Adipose tissue (tissue), 3 donors: ENCODE results near the gene SURF2. TPM values are rescaled to one million over a fixed set of nuclear protein-coding genes. Genes with fewer than 3 reads are reported as not detected.
"Not testable (repeated sequence)": the region's sequence is repeated elsewhere in the genome, so short reads cannot be mapped to it uniquely, and the experiment has no call there.

Experiments used
- H3K27ac ChIP-seq: one replicate; pipeline ENCODE4 v1.5.1; 2013; ENCODE audit warnings: low read depth, low read length
- WGBS, 3 donors: extraction: QIAGEN DNeasy Blood & Tissue Kit; methylation state at CpG; one replicate each; pipeline ENCODE4 v1.1.7; 2013; 5-methylcytosine and 5-hydroxymethylcytosine counted together
- polyA plus RNA-seq, 3 donors: library from polyadenylated mRNA; stranded (reverse); fragments of 200-250 nt; gene quantifications; one replicate each; pipeline ENCODE4 v1.2.3, GENCODE V29; 2013
- donor health status: healthy with polysubstance abuse.
- donor health status: Bipolar disorder and iron deficiency.
- donor health status: healthy.

Gene SURF2
- polyA plus RNA-seq, 3 donors = 21.9 to 32.1 (median 27.8) TPM

- H3K27ac ChIP-seq = no peak overlapping the region
- WGBS, 3 donors = 81 to 83% (median 83%) methylated on average over 13 of the region's 13 CpGs
These were observed 30.0 kb downstream of the SURF2 start for GRCh38 chr9:133386338-133386737.

GRCh38 chr9:133387680-133388079, 31.3 kb downstream of the SURF2 start:
- 81 to 90% (median 85%) methylated on average over 9 of the region's 9 CpGs for WGBS, 3 donors

GRCh38 chr9:133389025-133389557, 32.7 kb downstream of the SURF2 start:
- H3K27ac ChIP-seq = no peak overlapping the region
- WGBS, 3 donors = 96% methylated on average over 12 of the region's 12 CpGs

More at GRCh38 chr9:133387680-133388079, 31.3 kb downstream of the SURF2 start:
- no peak overlapping the region for H3K27ac ChIP-seq

GRCh38 chr9:133389562-133389961, 33.2 kb downstream of the SURF2 start:
- WGBS, 3 donors = 84 to 85% (median 85%) methylated on average over 13 of the region's 13 CpGs
- H3K27ac ChIP-seq = no peak overlapping the region

- no peak overlapping the region for H3K27ac ChIP-seq
- WGBS, 3 donors = 79 to 87% (median 82%) methylated on average over 7 of the region's 7 CpGs
These were observed 34.4 kb downstream of the SURF2 start for GRCh38 chr9:133390713-133391112.

GRCh38 chr9:133391449-133391848, 35.1 kb downstream of the SURF2 start:
- H3K27ac ChIP-seq = not testable (repeated sequence)
- 36 to 55% (median 45%) methylated on average over 2 to 3 of the region's 4 CpGs for WGBS, 3 donors

- WGBS, 3 donors = 94 to 98% (median 97%) methylated on average over 3 of the region's 3 CpGs
- not testable (repeated sequence) for H3K27ac ChIP-seq
These were observed 36.0 kb downstream of the SURF2 start for GRCh38 chr9:133392308-133392707.

GRCh38 chr9:133393399-133393798, 37.0 kb downstream of the SURF2 start:
- H3K27ac ChIP-seq = no peak overlapping the region
- WGBS, 3 donors = 85 to 95% (median 95%) methylated on average over 3 of the region's 3 CpGs

GRCh38 chr9:133394687-133395271, 38.4 kb downstream of the SURF2 start:
- WGBS, 3 donors = 15 to 32% (median 27%) methylated on average over 8 of the region's 8 CpGs
- H3K27ac ChIP-seq = no peak overlapping the region

- no peak overlapping the region for H3K27ac ChIP-seq
- WGBS, 3 donors = 18 to 29% (median 29%) methylated on average over 14 of the region's 14 CpGs
These were observed 40.6 kb downstream of the SURF2 start for GRCh38 chr9:133396952-133397351.

GRCh38 chr9:133397370-133397769, 41.0 kb downstream of the SURF2 start:
- H3K27ac ChIP-seq = no peak overlapping the region
- WGBS, 3 donors = 68 to 76% (median 74%) methylated on average over 6 of the region's 6 CpGs

- 62 to 69% (median 65%) methylated on average over 9 of the region's 9 CpGs for WGBS, 3 donors
- H3K27ac ChIP-seq = no peak overlapping the region
These were observed 41.5 kb downstream of the SURF2 start for GRCh38 chr9:133397895-133398294.

- H3K27ac ChIP-seq = no peak overlapping the region
- 87 to 92% (median 91%) methylated on average over 12 of the region's 12 CpGs for WGBS, 3 donors
These were observed 43.9 kb downstream of the SURF2 start for GRCh38 chr9:133400292-133400691.

GRCh38 chr9:133401588-133401987, 45.2 kb downstream of the SURF2 start:
- H3K27ac ChIP-seq = no peak overlapping the region
- 82 to 89% (median 85%) methylated on average over 6 of the region's 6 CpGs for WGBS, 3 donors

- H3K27ac ChIP-seq = no peak overlapping the region
- WGBS, 3 donors = 66 to 74% (median 74%) methylated on average over 7 of the region's 7 CpGs
These were observed 46.3 kb downstream of the SURF2 start for GRCh38 chr9:133402689-133403088.

- no peak overlapping the region for H3K27ac ChIP-seq
- WGBS, 3 donors = 68 to 86% (median 80%) methylated on average over 16 of the region's 16 CpGs
These were observed 47.6 kb downstream of the SURF2 start for GRCh38 chr9:133403766-133404453.

GRCh38 chr9:133404454-133405002, 48.2 kb downstream of the SURF2 start:
- no peak overlapping the region for H3K27ac ChIP-seq
- 90 to 93% (median 92%) methylated on average over 11 to 12 of the region's 12 CpGs for WGBS, 3 donors

- WGBS, 3 donors = 61 to 76% (median 69%) methylated on average over 19 of the region's 19 CpGs
- no peak overlapping the region for H3K27ac ChIP-seq
These were observed 49.4 kb downstream of the SURF2 start for GRCh38 chr9:133405508-133406438.
